B cell (primary cell): ENCODE measurements around the gene ENTHD1. TPM values are rescaled to one million over a fixed set of nuclear protein-coding genes. Genes with fewer than 3 reads are reported as not detected.

ENCODE experiments used
- ATAC-seq: fragments of 200-7000 bp; cut with Tn5 transposase; one replicate; pipeline ENCODE4 v1.10.0; 2021; ENCODE audit warnings: low read depth, mild to moderate bottlenecking, moderate number of reproducible peaks, moderate library complexity
- CTCF ChIA-PET: fragments of 350-600 bp; sonication (Branson Sonifier 250); formaldehyde crosslinking; loops from one replicate; lab custom pipeline; 2021; ENCODE audit warnings: antibody characterized with exemption, inconsistent platforms; lab: Charles Lee
- POLR2A ChIA-PET: fragments of 350-600 bp; sonication (Branson Sonifier 250); formaldehyde crosslinking; loops from one replicate; lab custom pipeline; 2021; ENCODE audit warnings: antibody characterized with exemption; lab: Charles Lee
- DNase-seq: peaks from one replicate; pipeline ENCODE4 v3.0.0; 2013
- H2AFZ ChIP-seq: 2 replicates; pipeline ENCODE4 v1.6.1; 2012; ENCODE audit warnings: mild to moderate bottlenecking, low read depth, low read length; ENCODE audit not compliant: insufficient read depth, poor library complexity, severe bottlenecking
- H3K27ac ChIP-seq, 2 donors: 1 replicate in 1 of 2; 2 replicates in 1 of 2; pipeline ENCODE4 v1.5.1; 2012 to 2013; ENCODE audit warnings: low read length in 2 of 2, mild to moderate bottlenecking in 2 of 2, moderate library complexity in 1 of 2
- H3K27me3 ChIP-seq, 4 experiments: fragments of 200-600 bp in 1 of 4; sonication (generic) in 1 of 4; replicated peaks in 1 of 4; 1 replicate in 2 of 4; 2 replicates in 2 of 4; pipeline versions ENCODE4 v1.6.1 to v1.7.0; 2013 to 2016; ENCODE audit warnings: low read length in 3 of 4, mild to moderate bottlenecking in 2 of 4, mixed read lengths in 1 of 4, moderate library complexity in 1 of 4; ENCODE audit not compliant: insufficient read depth in 4 of 4, control insufficient read depth in 3 of 4; ENCODE audit errors: control extremely low read depth in 1 of 4
- H3K36me3 ChIP-seq, 2 experiments: replicated peaks in 1 of 2; 1 replicate in 1 of 2; 2 replicates in 1 of 2; pipeline versions ENCODE4 v1.6.1 to v1.7.1; 2013; ENCODE audit warnings: low read length in 1 of 2; ENCODE audit not compliant: insufficient read depth in 2 of 2, control insufficient read depth in 1 of 2; ENCODE audit errors: control extremely low read depth in 1 of 2, extremely low read depth in 1 of 2
- H3K4me1 ChIP-seq, 2 donors: fragments of 200-600 bp in 1 of 2; sonication (generic) in 1 of 2; 1 replicate in 1 of 2; 2 replicates in 1 of 2; pipeline versions ENCODE4 v1.5.1 to v1.6.1; 2013 to 2017; ENCODE audit warnings: low read length in 2 of 2; ENCODE audit not compliant: control insufficient read depth in 2 of 2, insufficient read depth in 2 of 2
- H3K4me2 ChIP-seq: replicated peaks from 2 replicates; pipeline ENCODE3; 2012; ENCODE audit warnings: mild to moderate bottlenecking, low read depth, low read length; ENCODE audit not compliant: poor library complexity, severe bottlenecking
- H3K4me3 ChIP-seq, 5 experiments: fragments of 200-600 bp in 1 of 5; sonication (generic) in 1 of 5; 1 replicate in 3 of 5; 2 replicates in 2 of 5; pipeline versions ENCODE4 v1.5.1 to v1.7.0; 2011 to 2016; ENCODE audit warnings: low read length in 4 of 5, mild to moderate bottlenecking in 4 of 5, low read depth in 2 of 5, control low read depth in 1 of 5, moderate library complexity in 1 of 5; ENCODE audit not compliant: insufficient read depth in 1 of 5; ENCODE audit errors: control extremely low read depth in 1 of 5, extremely low read depth in 1 of 5
- H3K79me2 ChIP-seq: fragments of 200-600 bp; sonication (generic); one replicate; pipeline ENCODE4 v1.6.0; 2016; ENCODE audit warnings: low read length; ENCODE audit not compliant: control insufficient read depth, insufficient read depth
- H3K9ac ChIP-seq: fragments of 200-600 bp; sonication (generic); 2 replicates; pipeline ENCODE4 v1.6.1; 2017; ENCODE audit warnings: mild to moderate bottlenecking, low read length, moderate library complexity
- H3K9me3 ChIP-seq, 3 donors: one replicate each; pipeline versions ENCODE4 v1.6.1 to v1.7.1; 2013; ENCODE audit warnings: low read length in 2 of 3; ENCODE audit not compliant: control insufficient read depth in 2 of 3, insufficient read depth in 1 of 3; ENCODE audit errors: control extremely low read depth in 1 of 3
- H4K20me1 ChIP-seq: 2 replicates; pipeline ENCODE4 v1.6.0; 2012; ENCODE audit warnings: mild to moderate bottlenecking, low read length; ENCODE audit not compliant: insufficient read depth, control insufficient read depth, poor library complexity, severe bottlenecking
- H3K27ac Mint-ChIP-seq: one replicate; pipeline ENCODE4 v1.8.0; 2021; ENCODE audit warnings: mixed read lengths
- H3K27me3 Mint-ChIP-seq: one replicate; pipeline ENCODE4 v1.8.0; 2021; ENCODE audit warnings: mixed read lengths
- H3K4me1 Mint-ChIP-seq: one replicate; pipeline ENCODE4 v1.8.0; 2021; ENCODE audit warnings: mixed read lengths
- H3K4me3 Mint-ChIP-seq: one replicate; pipeline ENCODE4 v1.8.0; 2021; ENCODE audit warnings: mixed read lengths
- H3K9me3 Mint-ChIP-seq: one replicate; pipeline ENCODE4 v1.8.0; 2022; ENCODE audit warnings: mixed read lengths; ENCODE audit not compliant: insufficient read depth
- CTCF ChIP-seq: fragments of 200-600 bp; IDR thresholded peaks from one replicate; pipeline ENCODE4 v1.8.0; 2022; ENCODE audit warnings: antibody characterized with exemption, mild to moderate bottlenecking
- EZH2 ChIP-seq: IDR thresholded peaks from 2 replicates; pipeline ENCODE4 v1.6.1; 2012; ENCODE audit warnings: borderline replicate concordance, low read depth, mild to moderate bottlenecking, moderate library complexity, low read length; ENCODE audit not compliant: insufficient read depth, poor library complexity, severe bottlenecking
- WGBS: methylation state at CpG from one replicate; pipeline ENCODE4 v1.1.5; 2013; ENCODE audit warnings: missing lambda C conversion rate; ENCODE audit not compliant: insufficient coverage; 5-methylcytosine and 5-hydroxymethylcytosine counted together
- intact Hi-C: fragments of 100-400 bp; cut with micrococcal nuclease; formaldehyde crosslinking; loops from one replicate; pipeline ENCODE4 v1.10.0; 2022
- polyA plus RNA-seq: library from polyadenylated mRNA; depleted of rRNA; stranded (reverse); fragments of >200 nt; gene quantifications from 2 replicates; pipeline ENCODE4 v1.2.3, GENCODE V29; 2012
- total RNA-seq, 2 donors: library from RNA; stranded (reverse); fragments of 120-200 nt in 1 of 2; gene quantifications; 1 replicate in 1 of 2; 2 replicates in 1 of 2; pipeline versions ENCODE4 v1.2.3 to v1.2.4, GENCODE V29; 2013 to 2022

The ENTHD1 gene
- total and polyA plus RNA-seq, 2 donors (not counting 1 experiment from before 2014, with no cell fraction given), result not detected

- no peak for TF ChIP-seq CTCF
- no peak for TF ChIP-seq EZH2
- peaks cover 4% of the 10 kb centered on the region for H3K27me3 Mint-ChIP-seq
- no peak overlapping the region for H3K27ac Mint-ChIP-seq
- no peak overlapping the region for H3K4me3 ChIP-seq
- ChIA-PET POLR2A (no interaction called here), CTCF (interaction anchor here (1.0 to 1.2 kb wide), 2 partner anchors 10 to 13 kb away, joined by 3 to 4 read pairs; no protein-coding TSS in a partner anchor)
- no peak overlapping the region for H3K4me2 ChIP-seq
- no peak overlapping the region for H3K27ac ChIP-seq
- no peak for DNase-seq
- no peaks in the 10 kb centered on the region for H3K27me3 ChIP-seq
- H3K9me3 ChIP-seq, result no peaks in the 10 kb centered on the region
- no peak for ATAC-seq
- 94% methylated on average over 7 of the region's 8 CpGs for WGBS
- peaks cover 9 to 10% of the 10 kb centered on the region in 2 donors for H3K4me1 ChIP-seq
- H3K36me3 ChIP-seq, result no peaks in the 10 kb centered on the region
- no peak overlapping the region for H2AFZ ChIP-seq
- no peaks in the 10 kb centered on the region for H3K9me3 Mint-ChIP-seq
- no peak overlapping the region for H3K4me3 Mint-ChIP-seq
- peaks cover 52% of the 10 kb centered on the region for H3K4me1 Mint-ChIP-seq
- H4K20me1 ChIP-seq, result peaks cover 6% of the 10 kb centered on the region
- intact Hi-C loops, result no loop called here
- H3K79me2 ChIP-seq, result peaks cover 76% of the 10 kb centered on the region
- no peak overlapping the region for H3K9ac ChIP-seq
These were observed 26.7 kb upstream of the ENTHD1 start for GRCh38 chr22:39920134-39920743.

DNA sequence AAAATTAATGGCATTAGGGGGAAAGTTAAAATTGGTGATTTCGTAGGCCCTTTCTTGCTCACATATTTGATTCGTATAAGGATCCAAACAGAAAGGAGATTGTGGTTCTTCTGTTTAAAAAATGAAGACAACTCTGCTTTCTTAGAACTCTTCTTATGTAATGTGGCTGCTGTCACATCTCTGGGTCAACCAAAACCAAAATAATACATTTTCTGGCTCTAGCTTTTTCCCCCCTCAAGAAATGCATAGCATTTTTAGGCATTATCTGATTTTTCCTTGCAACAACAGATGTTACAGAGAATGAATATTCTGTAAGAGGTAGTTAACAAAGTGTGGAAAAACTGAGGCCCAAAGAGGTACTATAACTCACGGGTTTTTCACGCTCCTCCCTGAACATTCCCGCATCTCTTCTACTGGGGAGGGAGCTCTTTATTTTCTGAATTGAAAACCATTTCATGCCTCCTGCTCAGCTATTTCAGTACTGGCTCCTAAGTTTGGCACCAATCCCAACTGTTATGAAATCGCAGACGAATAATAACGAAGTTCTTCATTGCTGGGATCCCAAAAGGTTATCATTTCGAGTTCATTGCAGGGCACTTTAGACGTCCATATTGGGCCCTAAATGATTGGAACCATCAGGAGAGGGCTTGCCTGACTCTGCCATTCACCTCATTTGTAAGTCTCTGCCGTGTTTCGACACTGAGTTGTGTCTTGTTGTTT is 24.4 kb upstream of the ENTHD1 start:
- Histone ChIP-seq H3K79me2 (peaks cover 86% of the 10 kb centered on the region), H3K9me3 (no peaks in the 10 kb centered on the region), H3K4me2 (no peak overlapping the region), H3K27ac (no peak overlapping the region), H3K4me1 (peaks cover 21 to 23% of the 10 kb centered on the region in 2 donors), H3K9ac (no peak overlapping the region), H4K20me1 (peaks cover 6% of the 10 kb centered on the region), H2AFZ (no peak overlapping the region), H3K4me3 (no peak overlapping the region), H3K36me3 (no peaks in the 10 kb centered on the region), H3K27me3 (no peaks in the 10 kb centered on the region)
- TF ChIP-seq CTCF (no peak), EZH2 (no peak)
- Mint-ChIP-seq H3K27ac (no peak overlapping the region), H3K4me3 (no peak overlapping the region), H3K9me3 (no peaks in the 10 kb centered on the region), H3K27me3 (peaks cover 4% of the 10 kb centered on the region), H3K4me1 (peaks cover 57% of the 10 kb centered on the region)
- DNase-seq (no peak), ATAC-seq (no peak)
- 92% methylated on average over 7 of the region's 12 CpGs for WGBS
- intact Hi-C loops, result no loop called here
- ChIA-PET POLR2A (no interaction called here), CTCF (no interaction called here)
